Keratinocyte (primary cell): ENCODE measurements around the gene RPL38.

ENCODE experiments used
- EZH2 ChIP-seq: IDR thresholded peaks from one replicate; pipeline ENCODE4 v1.6.1; 2012; ENCODE audit warnings: inconsistent platforms, mild to moderate bottlenecking, low read length, moderate library complexity
- TF ChIP-seq, protein P1 (sequence below), 3 experiments: IDR thresholded peaks in 1 of 3; conservative IDR thresholded peaks in 1 of 3; optimal IDR thresholded peaks in 1 of 3; 2 replicates in 2 of 3; 3 replicates in 1 of 3; pipeline versions ENCODE3 to v1.5.1; 2011; ENCODE audit warnings: low read length in 3 of 3, mild to moderate bottlenecking in 3 of 3, moderate library complexity in 2 of 3, control low read depth in 1 of 3, inconsistent platforms in 1 of 3; ENCODE audit not compliant: insufficient read depth in 2 of 3; ENCODE audit errors: extremely low read depth in 1 of 3

DNA sequence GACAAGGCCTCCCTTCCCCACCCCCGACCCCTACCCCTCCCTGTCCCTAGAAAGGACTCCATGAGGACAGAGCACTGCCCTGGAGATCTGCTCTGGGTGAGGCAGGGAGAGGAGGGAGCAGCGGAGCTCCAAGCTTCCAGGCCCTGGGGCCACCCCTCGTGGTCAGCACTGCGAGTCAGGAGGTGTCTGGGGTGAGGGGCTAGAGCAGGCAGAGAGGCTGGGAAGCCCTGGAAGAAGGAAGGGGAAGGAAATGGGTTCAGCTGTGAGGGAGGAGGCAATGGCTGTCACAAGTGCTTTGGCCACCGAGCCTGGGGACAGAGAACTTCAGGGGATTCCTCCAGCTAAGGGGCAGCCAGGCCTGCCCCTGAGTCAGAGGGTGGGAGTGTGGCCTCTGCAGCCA is 42.4 kb downstream of the RPL38 start:
- no peak for TF ChIP-seq EZH2
- TF ChIP-seq, protein P1, sequence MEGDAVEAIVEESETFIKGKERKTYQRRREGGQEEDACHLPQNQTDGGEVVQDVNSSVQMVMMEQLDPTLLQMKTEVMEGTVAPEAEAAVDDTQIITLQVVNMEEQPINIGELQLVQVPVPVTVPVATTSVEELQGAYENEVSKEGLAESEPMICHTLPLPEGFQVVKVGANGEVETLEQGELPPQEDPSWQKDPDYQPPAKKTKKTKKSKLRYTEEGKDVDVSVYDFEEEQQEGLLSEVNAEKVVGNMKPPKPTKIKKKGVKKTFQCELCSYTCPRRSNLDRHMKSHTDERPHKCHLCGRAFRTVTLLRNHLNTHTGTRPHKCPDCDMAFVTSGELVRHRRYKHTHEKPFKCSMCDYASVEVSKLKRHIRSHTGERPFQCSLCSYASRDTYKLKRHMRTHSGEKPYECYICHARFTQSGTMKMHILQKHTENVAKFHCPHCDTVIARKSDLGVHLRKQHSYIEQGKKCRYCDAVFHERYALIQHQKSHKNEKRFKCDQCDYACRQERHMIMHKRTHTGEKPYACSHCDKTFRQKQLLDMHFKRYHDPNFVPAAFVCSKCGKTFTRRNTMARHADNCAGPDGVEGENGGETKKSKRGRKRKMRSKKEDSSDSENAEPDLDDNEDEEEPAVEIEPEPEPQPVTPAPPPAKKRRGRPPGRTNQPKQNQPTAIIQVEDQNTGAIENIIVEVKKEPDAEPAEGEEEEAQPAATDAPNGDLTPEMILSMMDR (optimal IDR thresholded peaks at IDR 0.05 in 1 of 3, IDR thresholded peaks at IDR 0.05 in 1 of 3, conservative IDR thresholded peaks at IDR 0.05 in 1 of 3; ENCODE audit: extremely low read depth in 1 of 3, insufficient read depth in 2 of 3, low read length in 3 of 3) = no peak
